ENCODE data around the gene ARHGEF7.

Gene ARHGEF7

DNA sequence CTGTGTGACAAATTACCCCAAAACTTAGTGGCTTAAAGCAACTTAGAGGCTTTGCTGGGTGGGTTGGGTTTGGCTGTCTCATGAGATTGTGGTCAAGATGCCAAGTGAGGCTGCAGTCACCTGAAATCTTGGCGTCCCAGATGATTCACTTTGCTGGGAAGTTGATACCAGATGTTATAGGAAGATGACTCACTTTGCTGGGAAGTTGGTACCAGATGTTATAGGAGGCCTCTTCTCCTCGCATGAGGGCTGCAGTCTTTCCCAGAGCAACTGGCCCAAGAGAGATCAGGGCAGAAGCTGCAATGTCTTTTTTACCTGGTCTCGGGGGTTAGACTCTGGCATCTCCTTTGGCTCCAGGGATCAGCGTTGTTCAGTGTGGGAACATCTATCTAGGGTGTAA lies 222.1 kb downstream of the ARHGEF7 start:
- H3K4me3 ChIP-seq (ENCODE audit: control insufficient read depth, low read depth, low read length): no peak overlapping the region
- peak; percentile 87 for DNase-seq (ENCODE audit: low read depth)
- no peak for TF ChIP-seq CTCF (IDR thresholded peaks at IDR 0.05; ENCODE audit: control insufficient read depth, insufficient read depth, low read depth, low read length, missing control alignments)

DNA sequence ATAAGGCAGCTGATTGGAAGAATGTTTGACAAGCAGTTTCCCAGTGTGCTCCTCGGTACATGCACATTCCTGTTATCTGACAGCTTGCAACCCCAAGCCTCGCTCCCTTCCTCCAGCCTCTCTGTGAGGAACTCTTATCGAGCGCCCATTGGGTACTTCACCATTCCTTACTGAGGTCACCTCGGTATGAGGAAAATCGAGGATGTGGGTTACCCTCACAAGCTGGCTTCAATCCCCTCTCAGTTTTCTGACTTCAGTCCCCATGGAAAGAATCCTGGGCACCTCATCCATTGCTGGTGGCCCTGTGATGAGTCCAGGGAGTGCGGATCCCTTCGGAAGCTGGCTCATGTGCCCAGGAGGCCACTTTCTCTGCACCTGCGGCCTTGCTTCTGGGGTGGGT lies 222.6 kb downstream of the ARHGEF7 start:
- no peak for TF ChIP-seq CTCF (IDR thresholded peaks at IDR 0.05; ENCODE audit: control insufficient read depth, insufficient read depth, low read depth, low read length, missing control alignments)
- no peak overlapping the region for H3K4me3 ChIP-seq (ENCODE audit: control insufficient read depth, low read depth, low read length)
- DNase-seq (ENCODE audit: low read depth): no peak

DNA sequence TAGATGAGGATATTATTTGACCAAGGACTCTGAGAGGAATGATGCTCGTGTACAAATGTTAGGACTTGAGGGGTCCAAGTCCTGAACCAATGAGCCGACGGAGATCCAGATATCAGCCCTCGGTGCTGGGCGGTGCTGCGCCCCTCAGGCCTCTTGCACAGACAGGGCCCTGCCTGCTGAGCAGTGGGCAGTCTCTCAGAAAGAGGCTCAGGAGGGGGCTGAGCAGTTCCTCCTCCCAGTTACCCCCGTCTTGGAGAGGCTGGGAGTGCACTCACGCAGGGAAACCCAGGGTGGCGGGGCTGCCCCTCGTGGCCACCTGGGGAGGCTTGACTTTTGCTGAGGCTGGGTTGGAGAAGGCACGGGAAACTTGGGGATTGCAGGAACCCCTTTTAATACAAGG lies 223.7 kb downstream of the ARHGEF7 start:
- no peak for TF ChIP-seq CTCF (IDR thresholded peaks at IDR 0.05; ENCODE audit: control insufficient read depth, insufficient read depth, low read depth, low read length, missing control alignments)
- DNase-seq (ENCODE audit: low read depth): no peak
- H3K4me3 ChIP-seq (ENCODE audit: control insufficient read depth, low read depth, low read length): no peak overlapping the region

GRCh38 chr13:111339366-111340143 lies 224.4 kb downstream of the ARHGEF7 start:
- TF ChIP-seq CTCF (IDR thresholded peaks at IDR 0.05; ENCODE audit: control insufficient read depth, insufficient read depth, low read depth, low read length, missing control alignments): no peak
- no peak for DNase-seq (ENCODE audit: low read depth)
- no peak overlapping the region for H3K4me3 ChIP-seq (ENCODE audit: control insufficient read depth, low read depth, low read length)

DNA sequence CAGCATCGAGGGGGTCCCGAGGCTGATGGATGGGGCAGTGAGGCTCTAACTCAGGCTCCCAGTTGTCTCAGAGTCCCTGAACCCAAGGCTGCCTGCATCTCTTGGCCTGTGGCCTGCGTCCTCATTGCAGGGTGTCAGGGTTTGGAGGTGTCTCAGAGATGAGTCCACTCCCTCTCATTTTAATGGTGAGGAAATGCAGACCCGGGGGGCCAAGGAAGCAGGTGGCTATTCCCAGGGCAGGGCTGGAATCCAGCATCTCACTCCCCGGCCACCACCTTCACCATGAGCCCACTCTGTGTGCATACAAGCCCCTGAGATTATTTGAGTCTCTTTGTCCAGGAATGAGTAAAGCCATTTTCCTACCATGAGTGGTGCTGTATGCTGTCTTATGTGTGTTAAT lies 226.8 kb downstream of the ARHGEF7 start:
- no peak for TF ChIP-seq CTCF (IDR thresholded peaks at IDR 0.05; ENCODE audit: control insufficient read depth, insufficient read depth, low read depth, low read length, missing control alignments)
- no peak for DNase-seq (ENCODE audit: low read depth)
- no peak overlapping the region for H3K4me3 ChIP-seq (ENCODE audit: control insufficient read depth, low read depth, low read length)

GRCh38 chr13:111342721-111343120 lies 227.6 kb downstream of the ARHGEF7 start:
- DNase-seq (ENCODE audit: low read depth): no peak
- no peak for TF ChIP-seq CTCF (IDR thresholded peaks at IDR 0.05; ENCODE audit: control insufficient read depth, insufficient read depth, low read depth, low read length, missing control alignments)

More at GRCh38 chr13:111342721-111343120, 227.6 kb downstream of the ARHGEF7 start:
- no peak overlapping the region for H3K4me3 ChIP-seq (ENCODE audit: control insufficient read depth, low read depth, low read length)
